PC-9 (cell line): Measurements from ENCODE around the gene ATP12A.

Source experiments
- CTCF ChIP-seq: fragments of 200-600 bp; sonication (generic); conservative IDR thresholded peaks from 2 replicates; pipeline ENCODE4 v1.6.1; 2017; ENCODE audit warnings: mixed run types, antibody characterized with exemption, mild to moderate bottlenecking, moderate library complexity
- EZH2 ChIP-seq: fragments of 200-600 bp; sonication (generic); IDR thresholded peaks from 2 replicates; pipeline ENCODE4 v1.8.0; 2017; ENCODE audit warnings: antibody characterized with exemption, low read depth

GRCh38 chr13:24709186-24709913 lies 29.1 kb downstream of the ATP12A start:
- no peak for TF ChIP-seq CTCF
- no peak for TF ChIP-seq EZH2
